ENCODE measurements around the gene RUBCNL.

GRCh38 chr13:46339035-46339666 is 47.9 kb downstream of the RUBCNL start:
- TF ChIP-seq CTCF (IDR thresholded peaks at IDR 0.05; ENCODE audit: low read depth, low read length) (no peak), EZH2phosphoT487 (IDR thresholded peaks at IDR 0.05; ENCODE audit: low read depth) (no peak)
